Activated T-helper 9 cell treated with anti-CD3 and anti-CD28 coated beads, Interleukin-2, amount 50 U/mL, for 16 hours (primary cell): Measurements from ENCODE around the gene ITGAL.
"Not testable (repeated sequence)": the region's sequence is repeated elsewhere in the genome, so short reads cannot be mapped to it uniquely, and the experiment has no call there.

ENCODE experiments used
- DNase-seq: peaks from one replicate; pipeline ENCODE4 v3.0.0-alpha.2; 2020; ENCODE audit warnings: low read depth

The ITGAL gene

GRCh38 chr16:30457743-30458560 lies 14.6 kb upstream of the ITGAL start:
- DNase-seq = no peak

- peak; percentile 80 for DNase-seq
Observed at GRCh38 chr16:30458561-30459394, 13.8 kb upstream of the ITGAL start.

- no peak for DNase-seq
Observed at GRCh38 chr16:30459456-30459855, 13.1 kb upstream of the ITGAL start.

GRCh38 chr16:30461426-30461825 lies 11.1 kb upstream of the ITGAL start:
- DNase-seq = not testable (repeated sequence)

GRCh38 chr16:30464078-30464477 lies 8.5 kb upstream of the ITGAL start:
- DNase-seq = no peak

GRCh38 chr16:30470170-30470512 lies 2.4 kb upstream of the ITGAL start:
- no peak for DNase-seq

- DNase-seq = no peak
Observed at GRCh38 chr16:30470632-30470995, 1.9 kb upstream of the ITGAL start.

- peak; percentile 67 for DNase-seq
Observed at GRCh38 chr16:30473231-30474073, 910 bp downstream of the ITGAL start.

GRCh38 chr16:30474074-30474452 lies 1.5 kb downstream of the ITGAL start:
- DNase-seq = no peak

GRCh38 chr16:30474684-30475083 lies 2.1 kb downstream of the ITGAL start:
- DNase-seq = no peak

GRCh38 chr16:30476991-30477390 lies 4.4 kb downstream of the ITGAL start:
- DNase-seq = no peak

GRCh38 chr16:30477773-30478172 lies 5.2 kb downstream of the ITGAL start:
- not testable (repeated sequence) for DNase-seq

- DNase-seq = no peak
Observed at GRCh38 chr16:30478766-30479478, 6.4 kb downstream of the ITGAL start.

- no peak for DNase-seq
Observed at GRCh38 chr16:30481381-30481780, 8.8 kb downstream of the ITGAL start.

- DNase-seq = no peak
Observed at GRCh38 chr16:30482366-30482765, 9.8 kb downstream of the ITGAL start.

- DNase-seq = no peak
Observed at GRCh38 chr16:30484887-30485286, 12.3 kb downstream of the ITGAL start.

- DNase-seq = no peak
Observed at GRCh38 chr16:30485818-30486436, 13.4 kb downstream of the ITGAL start.

GRCh38 chr16:30488764-30489605 lies 16.4 kb downstream of the ITGAL start:
- DNase-seq = no peak

- DNase-seq = no peak
Observed at GRCh38 chr16:30490210-30490609, 17.7 kb downstream of the ITGAL start.

GRCh38 chr16:30491229-30491628 lies 18.7 kb downstream of the ITGAL start:
- DNase-seq = no peak
